PC-3 (cell line): ENCODE data around the gene GPR50. TPM values are rescaled to one million over a fixed set of nuclear protein-coding genes. Genes with fewer than 3 reads are reported as not detected.

Experiments
- ATAC-seq: fragments of 200-7000 bp; cut with Tn5 transposase; 2 replicates; pipeline ENCODE4 v1.9.1; 2020; ENCODE audit warnings: mild to moderate bottlenecking, moderate library complexity
- BruUV-seq: library from RNA; stranded (reverse); fragments of 400-500 nt; replicated peaks from 2 replicates; lab custom pipeline; 2021; lab: Mats Ljungman, UMichigan
- CTCF ChIA-PET: fragments of 300-600 bp; sonication (Branson Sonifier 250); formaldehyde crosslinking; loops from one replicate; lab custom pipeline; 2022; ENCODE audit warnings: antibody characterized with exemption; lab: Charles Lee
- POLR2A ChIA-PET: fragments of 300-600 bp; sonication (Branson Sonifier 250); formaldehyde crosslinking; loops from one replicate; lab custom pipeline; 2022; ENCODE audit warnings: antibody characterized with exemption; ENCODE audit not compliant: unreplicated experiment; lab: Charles Lee
- DNase-seq: peaks from one replicate; pipeline ENCODE4 v3.0.0-alpha.2; 2015
- H2AFZ ChIP-seq: fragments of 300-600 bp; sonication (generic); 2 replicates; pipeline ENCODE4 v1.6.0; 2016; ENCODE audit warnings: antibody characterized with exemption, low read length
- H3F3A ChIP-seq: fragments of 300-600 bp; sonication (generic); one replicate; pipeline ENCODE4 v1.6.0; 2017; ENCODE audit warnings: antibody characterized with exemption, low read length, control low read depth, mild to moderate bottlenecking; ENCODE audit not compliant: unreplicated experiment
- H3K27ac ChIP-seq: fragments of 300-600 bp; sonication (generic); 2 replicates; pipeline ENCODE4 v1.5.1; 2016; ENCODE audit warnings: mild to moderate bottlenecking, low read length
- H3K27me3 ChIP-seq: fragments of 300-600 bp; sonication (generic); 2 replicates; pipeline ENCODE4 v1.6.1; 2016; ENCODE audit warnings: low read length, mixed read lengths
- H3K36me3 ChIP-seq: fragments of 300-600 bp; sonication (generic); 2 replicates; pipeline ENCODE4 v1.6.1; 2016; ENCODE audit warnings: low read depth, mixed run types, low read length, mixed read lengths
- H3K4me1 ChIP-seq: fragments of 300-600 bp; sonication (generic); 2 replicates; pipeline ENCODE4 v1.5.1; 2016; ENCODE audit warnings: low read length; ENCODE audit not compliant: insufficient read depth
- H3K4me2 ChIP-seq: fragments of 300-600 bp; sonication (generic); 2 replicates; pipeline ENCODE4 v1.6.0; 2016; ENCODE audit warnings: low read length
- H3K4me3 ChIP-seq: fragments of 300-600 bp; sonication (generic); 2 replicates; pipeline ENCODE4 v1.5.1; 2016; ENCODE audit warnings: mild to moderate bottlenecking, low read length, mixed read lengths
- H3K79me2 ChIP-seq: fragments of 300-600 bp; sonication (generic); 2 replicates; pipeline ENCODE4 v1.6.1; 2017; ENCODE audit warnings: low read length, mixed read lengths
- H3K9ac ChIP-seq: fragments of 300-600 bp; sonication (generic); 2 replicates; pipeline ENCODE4 v1.6.0; 2016; ENCODE audit warnings: mild to moderate bottlenecking, low read length
- H3K9me2 ChIP-seq: fragments of 300-600 bp; sonication (generic); replicated peaks from 2 replicates; pipeline ENCODE4 v1.6.1; 2016; ENCODE audit warnings: mixed run types, low read length, mixed read lengths
- H3K9me3 ChIP-seq: fragments of 300-600 bp; sonication (generic); 2 replicates; pipeline ENCODE4 v1.6.1; 2016; ENCODE audit warnings: low read length, mixed read lengths
- H4K20me1 ChIP-seq: fragments of 300-600 bp; sonication (generic); 2 replicates; pipeline ENCODE4 v1.6.1; 2016; ENCODE audit warnings: low read length, mixed read lengths
- CTCF ChIP-seq: fragments of 300-600 bp; sonication (generic); conservative IDR thresholded peaks from 2 replicates; pipeline ENCODE4 v1.5.1; 2017; ENCODE audit warnings: antibody characterized with exemption, low read depth, mild to moderate bottlenecking, low read length
- EZH2 ChIP-seq: fragments of 300-600 bp; sonication (generic); IDR thresholded peaks from one replicate; pipeline ENCODE4 v1.6.1; 2017; ENCODE audit warnings: antibody characterized with exemption, mild to moderate bottlenecking, low read length; ENCODE audit not compliant: unreplicated experiment
- EZH2phosphoT487 ChIP-seq: fragments of 300-600 bp; sonication (generic); IDR thresholded peaks from 2 replicates; pipeline ENCODE4 v1.6.1; 2018; ENCODE audit warnings: mild to moderate bottlenecking, antibody characterized with exemption, low read length, borderline replicate concordance
- intact Hi-C: fragments of 100-400 bp; cut with micrococcal nuclease; formaldehyde crosslinking; loops from 2 replicates; pipeline ENCODE4 v1.9.0; 2023
- total RNA-seq: library from RNA; depleted of rRNA; stranded (reverse); fragments of >200 nt; gene quantifications from 2 replicates; pipeline ENCODE4 v1.2.3, GENCODE V29; 2014

Gene GPR50
- total RNA-seq, 1 experiment from 2014 or later = not detected

GRCh38 chrX:151177141-151178027 is 1.0 kb downstream of the GPR50 start:
- no peak for ATAC-seq

GRCh38 chrX:151178746-151179145 is 2.4 kb downstream of the GPR50 start:
- no peak overlapping the region for H3K4me2 ChIP-seq

More at GRCh38 chrX:151177141-151178027, 1.0 kb downstream of the GPR50 start:
- no peaks in the 10 kb centered on the region for H4K20me1 ChIP-seq
- TF ChIP-seq EZH2 (no peak), CTCF (no peak)
- BruUV-seq = no TSS peak
- no peak overlapping the region for H3K27ac ChIP-seq
- ChIA-PET CTCF (no interaction called here), POLR2A (no interaction called here)
- intact Hi-C loops = no loop called here
- H3K9me2 ChIP-seq = no peaks in the 10 kb centered on the region
- no peaks in the 10 kb centered on the region for H3K36me3 ChIP-seq
- H3K4me2 ChIP-seq = no peak overlapping the region
- DNase-seq = no peak
- H3K27me3 ChIP-seq = peaks cover 58% of the 10 kb centered on the region
- H3K79me2 ChIP-seq = no peaks in the 10 kb centered on the region
- H3K9me3 ChIP-seq = no peaks in the 10 kb centered on the region
- no peak overlapping the region for H2AFZ ChIP-seq
- no peak overlapping the region for H3K4me3 ChIP-seq
- H3K9ac ChIP-seq = no peak overlapping the region
- no peaks in the 10 kb centered on the region for H3F3A ChIP-seq
- no peaks in the 10 kb centered on the region for H3K4me1 ChIP-seq

More at GRCh38 chrX:151178746-151179145, 2.4 kb downstream of the GPR50 start:
- Histone ChIP-seq H3K9me2 (no peaks in the 10 kb centered on the region), H3K27ac (no peak overlapping the region), H3K27me3 (peaks cover 65% of the 10 kb centered on the region), H3K4me3 (no peak overlapping the region), H3K4me1 (no peaks in the 10 kb centered on the region), H3K9me3 (no peaks in the 10 kb centered on the region), H3K79me2 (no peaks in the 10 kb centered on the region), H2AFZ (no peak overlapping the region), H3F3A (no peaks in the 10 kb centered on the region), H4K20me1 (no peaks in the 10 kb centered on the region), H3K9ac (no peak overlapping the region), H3K36me3 (no peaks in the 10 kb centered on the region)
- BruUV-seq = no TSS peak
- no peak for ATAC-seq
- no peak for DNase-seq
- CTCF ChIA-PET = no interaction called here
- TF ChIP-seq EZH2 (no peak), CTCF (no peak), EZH2phosphoT487 (no peak)
- intact Hi-C loops = no loop called here
- POLR2A ChIA-PET = no interaction called here
